ENCODE data around the gene PCDHA9.
"Not testable (repeated sequence)": the region's sequence is repeated elsewhere in the genome, so short reads cannot be mapped to it uniquely, and the experiment has no call there.

PCDHA9 gene

GRCh38 chr5:140835622-140836510, 12.3 kb upstream of the PCDHA9 start:
- DNase-seq = no peak
- no peaks in the 10 kb centered on the region for H3K27me3 ChIP-seq
- no peak overlapping the region for H3K4me3 ChIP-seq (ENCODE audit: low read depth, low read length)
- no peaks in the 10 kb centered on the region for H3K4me1 ChIP-seq
- no peak for TF ChIP-seq CTCF (IDR thresholded peaks at IDR 0.05; ENCODE audit: low read depth, low read length)
- no peaks in the 10 kb centered on the region for H3K36me3 ChIP-seq
- no peaks in the 10 kb centered on the region for H3K9me3 ChIP-seq

- DNase-seq = peak; percentile 82
Measured at GRCh38 chr5:140840978-140841962, 6.9 kb upstream of the PCDHA9 start, which contains the start of gene PCDHA8. TSS of gene PCDHA8 (plus strand) at chr5:140841187. CDS start at chr5:140841322, 135 bp downstream.

GRCh38 chr5:140842798-140843733, 5.1 kb upstream of the PCDHA9 start:
- H3K36me3 ChIP-seq = no peaks in the 10 kb centered on the region
- no peak overlapping the region for H3K4me3 ChIP-seq (ENCODE audit: low read depth, low read length)
- DNase-seq = no peak
- no peak for TF ChIP-seq CTCF (IDR thresholded peaks at IDR 0.05; ENCODE audit: low read depth, low read length)
- no peaks in the 10 kb centered on the region for H3K4me1 ChIP-seq
- no peaks in the 10 kb centered on the region for H3K9me3 ChIP-seq
- H3K27me3 ChIP-seq = no peaks in the 10 kb centered on the region

More at GRCh38 chr5:140840978-140841962, 6.9 kb upstream of the PCDHA9 start, which contains the start of gene PCDHA8:
- peak within 1 kb of the TSS; percentile 69 for H3K4me3 ChIP-seq (ENCODE audit: low read depth, low read length)
- no peaks in the 10 kb centered on the region for H3K27me3 ChIP-seq
- no peaks in the 10 kb centered on the region for H3K4me1 ChIP-seq
- TF ChIP-seq CTCF (IDR thresholded peaks at IDR 0.05; ENCODE audit: low read depth, low read length) = peak; percentile 91
- no peaks in the 10 kb centered on the region for H3K36me3 ChIP-seq
- H3K9me3 ChIP-seq = no peaks in the 10 kb centered on the region

DNA sequence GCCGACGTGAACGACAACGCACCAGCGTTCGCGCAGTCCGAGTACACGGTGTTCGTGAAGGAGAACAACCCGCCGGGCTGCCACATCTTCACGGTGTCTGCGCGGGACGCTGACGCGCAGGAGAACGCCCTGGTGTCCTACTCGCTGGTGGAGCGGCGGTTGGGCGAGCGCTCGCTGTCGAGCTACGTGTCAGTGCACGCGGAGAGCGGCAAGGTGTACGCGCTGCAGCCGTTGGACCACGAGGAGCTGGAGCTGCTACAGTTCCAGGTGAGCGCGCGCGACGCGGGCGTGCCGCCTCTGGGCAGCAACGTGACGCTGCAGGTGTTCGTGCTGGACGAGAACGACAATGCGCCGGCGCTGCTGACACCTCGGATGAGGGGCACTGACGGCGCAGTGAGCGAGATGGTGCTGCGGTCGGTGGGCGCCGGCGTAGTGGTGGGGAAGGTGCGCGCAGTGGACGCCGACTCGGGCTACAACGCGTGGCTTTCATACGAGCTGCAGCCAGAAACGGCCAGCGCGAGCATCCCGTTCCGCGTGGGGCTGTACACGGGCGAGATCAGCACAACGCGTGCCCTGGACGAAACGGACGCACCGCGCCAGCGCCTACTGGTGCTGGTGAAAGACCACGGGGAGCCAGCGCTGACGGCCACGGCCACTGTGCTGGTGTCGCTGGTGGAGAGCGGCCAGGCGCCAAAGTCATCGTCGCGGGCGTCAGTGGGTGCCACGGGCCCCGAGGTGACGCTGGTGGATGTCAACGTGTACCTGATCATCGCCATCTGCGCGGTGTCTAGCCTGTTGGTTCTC, 1.9 kb downstream of the PCDHA9 start:
- not testable (repeated sequence) for H3K9me3 ChIP-seq; H3K27me3 ChIP-seq; H3K36me3 ChIP-seq; DNase-seq; H3K4me1 ChIP-seq; H3K4me3 ChIP-seq (ENCODE audit: low read depth, low read length)

DNA sequence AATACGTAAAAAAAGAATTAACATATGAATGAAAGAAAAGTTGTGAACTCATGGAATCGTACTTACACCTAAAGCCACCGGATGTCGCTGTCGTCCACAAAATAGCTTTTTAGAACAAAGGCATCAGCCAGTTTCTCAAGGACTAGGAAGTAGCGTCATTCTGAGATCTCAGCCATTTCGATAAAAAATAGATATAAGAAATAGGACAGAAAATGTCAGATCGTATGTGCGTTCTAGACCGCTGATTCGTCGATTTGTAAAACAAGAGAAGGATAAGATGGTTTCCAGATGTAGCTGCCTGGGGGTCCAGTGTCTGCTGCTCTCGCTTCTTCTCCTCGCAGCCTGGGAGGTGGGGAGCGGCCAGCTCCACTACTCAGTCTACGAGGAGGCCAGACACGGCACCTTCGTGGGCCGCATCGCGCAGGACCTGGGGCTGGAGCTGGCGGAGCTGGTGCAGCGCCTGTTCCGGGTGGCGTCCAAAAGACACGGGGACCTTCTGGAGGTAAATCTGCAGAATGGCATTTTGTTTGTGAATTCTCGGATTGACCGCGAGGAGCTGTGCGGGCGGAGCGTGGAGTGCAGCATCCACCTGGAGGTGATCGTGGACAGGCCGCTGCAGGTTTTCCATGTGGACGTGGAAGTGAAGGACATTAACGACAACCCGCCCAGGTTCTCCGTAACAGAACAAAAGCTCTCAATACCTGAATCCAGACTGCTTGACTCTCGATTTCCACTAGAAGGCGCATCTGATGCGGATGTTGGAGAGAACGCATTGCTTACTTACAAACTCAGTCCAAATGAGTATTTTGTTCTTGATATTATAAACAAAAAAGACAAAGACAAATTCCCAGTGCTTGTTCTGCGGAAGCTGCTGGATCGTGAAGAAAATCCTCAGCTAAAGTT, 7.8 kb downstream of the PCDHA9 start, which contains the start of gene PCDHA10:
PCDHA10 (plus strand) TSS at position 126 of the 903 bp plus-strand sequence; CDS start at position 278, 152 bp downstream.
- TF ChIP-seq CTCF (IDR thresholded peaks at IDR 0.05; ENCODE audit: low read depth, low read length) = peak; percentile 66
- Histone ChIP-seq H3K36me3 (no peaks in the 10 kb centered on the region), H3K27me3 (no peaks in the 10 kb centered on the region), H3K4me3 (ENCODE audit: low read depth, low read length) (peak within 1 kb of the TSS; percentile 77), H3K4me1 (no peaks in the 10 kb centered on the region), H3K9me3 (no peaks in the 10 kb centered on the region; the same call in 1 of the 2 replicates)
- DNase-seq = peak; percentile 49

All from BE2C (cell line).